Posterior vena cava (tissue), 2 donors: ENCODE measurements around the gene ZBTB16. TPM values are rescaled to one million over a fixed set of nuclear protein-coding genes. Genes with fewer than 3 reads are reported as not detected.

ENCODE experiments used
- DNase-seq: peaks from one replicate; pipeline ENCODE4 v3.0.0-alpha.2; 2020; ENCODE audit warnings: low spot score
- intact Hi-C, 2 donors: fragments of 100-400 bp; cut with DNase I; formaldehyde crosslinking; loops; one replicate each; pipeline versions ENCODE4 v1.14.1 to v1.14.2; 2022 to 2023
- total RNA-seq, 2 donors: library from RNA; stranded (reverse); fragmentation: NEBNext Ultra II Directional; extraction: Animal tissue kit (Norgen Biotek cat#: 25700); gene quantifications; one replicate each; pipeline ENCODE4 v1.2.1, GENCODE V29; 2021
- donor health status: DM: yes; HTN: yes; CAD: no.
- donor health status: DM: yes; HTN: yes; CAD: no.

ZBTB16 gene
- total RNA-seq, 2 donors from 2014 or later: 188 to 208 TPM

DNA sequence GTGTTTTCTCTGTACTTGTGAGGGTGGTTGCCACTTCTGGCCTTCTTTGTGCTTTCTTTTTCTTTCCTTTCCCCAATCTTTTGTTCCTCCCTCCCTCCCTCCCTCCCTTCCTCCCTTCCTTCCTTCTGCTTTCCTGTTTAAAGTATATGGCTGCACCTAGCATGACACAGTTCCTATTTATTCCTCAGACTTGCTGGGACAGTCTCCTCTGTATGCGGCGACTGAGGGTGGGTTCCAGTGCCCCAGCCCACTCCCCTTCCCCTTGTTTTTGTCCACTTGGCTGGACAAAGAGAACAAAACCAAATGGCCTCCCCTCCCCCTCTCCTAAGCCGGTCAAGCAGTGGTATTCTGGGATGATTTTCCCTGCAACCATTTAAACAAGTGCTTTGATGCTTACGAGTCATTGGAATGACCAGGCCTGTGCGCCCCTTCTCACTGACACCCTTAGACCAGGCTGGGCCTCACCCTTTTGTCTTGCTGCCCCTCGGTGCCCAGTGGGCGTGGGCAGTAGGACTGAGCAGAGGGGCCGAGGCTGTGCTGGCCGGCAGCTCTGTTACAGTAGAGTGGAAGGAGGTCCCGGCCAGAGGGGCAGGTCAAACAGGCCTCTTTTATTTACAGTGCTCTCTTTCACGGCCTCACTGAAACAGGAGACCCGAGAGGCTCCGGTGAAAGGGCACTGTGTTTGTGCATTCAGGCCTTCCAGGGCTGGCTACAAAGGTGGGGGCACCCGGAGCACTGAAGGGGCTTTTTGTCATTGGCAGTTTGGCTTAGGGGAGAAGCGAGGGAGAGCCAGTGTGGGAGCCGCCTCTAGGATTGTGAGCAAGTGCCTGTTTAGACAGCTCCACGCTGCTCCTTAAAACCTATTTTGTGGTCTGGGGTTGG lies 32.2 kb downstream of the ZBTB16 start:
- intact Hi-C loops: no loop called here
- DNase-seq: no peak

DNA sequence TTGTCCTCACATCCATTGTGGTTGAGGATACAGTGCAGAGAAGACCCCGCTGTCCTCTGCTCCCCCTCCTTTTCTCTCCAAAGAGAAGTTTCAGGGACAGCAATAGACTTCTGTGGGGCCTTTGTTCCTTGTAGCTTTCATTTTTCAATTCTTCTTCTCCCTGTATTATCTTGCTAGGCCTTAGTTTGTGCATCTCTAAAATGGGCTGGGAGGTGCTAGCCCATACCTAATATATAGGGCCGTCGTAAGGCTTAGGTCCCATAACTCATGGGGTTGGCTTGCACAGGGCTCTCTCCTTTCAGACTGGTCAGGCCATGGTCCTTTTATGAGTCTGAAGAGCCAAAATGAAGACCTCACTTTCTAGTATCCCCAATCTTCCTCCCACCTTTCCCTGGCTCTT lies 33.0 kb downstream of the ZBTB16 start:
- intact Hi-C loops: no loop called here
- no peak for DNase-seq

DNA sequence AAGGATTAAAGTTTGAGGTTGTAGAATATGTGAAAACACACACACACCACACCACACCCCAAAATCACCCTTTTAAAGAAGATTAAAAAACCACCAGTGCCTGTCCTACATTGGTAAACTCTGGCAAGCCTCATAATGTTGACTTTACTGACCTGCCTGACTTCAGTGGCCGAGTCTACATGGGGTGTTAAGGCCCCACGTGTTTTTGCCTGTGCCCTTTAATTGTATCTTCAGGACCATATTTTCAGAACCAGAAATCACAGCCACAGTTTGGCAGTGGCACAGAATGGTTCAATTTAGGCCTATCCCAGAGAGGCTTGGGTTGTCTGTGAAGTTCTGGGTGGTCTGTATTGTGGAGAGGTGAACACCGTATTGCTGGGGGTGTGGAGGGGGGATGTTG lies 33.4 kb downstream of the ZBTB16 start:
- DNase-seq: no peak
- intact Hi-C loops: no loop called here

DNA sequence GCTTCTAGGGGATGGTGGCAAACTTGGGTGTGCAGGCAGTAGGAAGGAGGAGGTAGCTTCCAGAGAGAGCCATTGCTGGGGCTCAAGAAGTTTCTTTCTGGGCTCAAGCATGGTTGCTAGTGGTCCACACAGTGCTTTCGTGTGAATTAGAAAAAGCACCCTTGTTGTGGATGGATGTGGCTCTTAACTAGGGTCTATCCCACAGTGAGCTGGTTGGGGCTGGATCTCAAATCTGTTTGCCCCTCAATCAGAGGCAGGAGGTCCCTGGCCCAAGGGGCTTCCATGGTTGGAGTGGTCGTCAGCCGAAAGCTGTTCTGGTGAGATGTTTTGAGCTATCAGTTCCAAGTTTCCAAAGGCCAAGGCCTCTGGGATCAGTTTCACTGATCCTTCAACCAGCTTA lies 35.0 kb downstream of the ZBTB16 start:
- intact Hi-C loops: no loop called here

DNA sequence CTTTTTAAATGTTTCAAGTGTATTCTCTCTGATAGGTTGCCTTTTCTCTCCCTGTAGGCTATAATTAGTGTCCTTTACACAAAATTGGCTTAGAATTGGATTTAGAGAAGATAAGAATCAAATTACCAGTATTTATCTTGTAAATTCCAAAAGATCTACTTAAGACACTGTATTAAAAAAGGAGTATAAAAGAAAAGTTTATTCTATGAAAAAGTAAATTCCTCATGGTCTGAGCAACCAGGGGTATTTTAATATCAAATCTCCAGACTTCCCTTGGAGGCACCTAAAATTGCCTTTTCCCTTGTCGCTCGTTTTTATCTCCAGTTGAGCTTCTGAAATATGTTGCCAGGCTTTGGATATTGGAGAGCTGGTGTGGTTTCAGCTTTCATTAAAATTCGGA lies 36.4 kb downstream of the ZBTB16 start:
- intact Hi-C loops: no loop called here
- DNase-seq: no peak

More for the DNA sequence above, 35.0 kb downstream of the ZBTB16 start:
- DNase-seq: no peak

DNA sequence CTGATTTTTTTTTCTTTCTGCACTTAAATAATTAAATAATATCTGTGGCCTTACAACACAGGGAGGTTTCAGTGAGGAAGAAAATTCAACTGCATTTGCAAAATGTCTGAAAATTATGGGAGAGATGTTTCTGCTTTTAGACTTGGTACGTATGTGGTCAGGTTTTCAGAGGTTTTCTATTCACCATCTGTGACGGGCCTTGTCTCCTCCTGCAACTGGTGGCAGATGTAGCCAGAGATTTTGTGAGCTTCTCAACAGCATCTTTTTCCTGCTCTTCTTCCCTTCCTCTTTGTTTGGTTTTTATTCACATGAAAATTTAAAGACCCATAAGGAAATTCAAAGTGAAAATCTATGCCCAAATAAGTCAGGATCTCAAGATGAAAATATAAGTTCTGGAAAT lies 38.3 kb downstream of the ZBTB16 start:
- intact Hi-C loops: no loop called here
- no peak for DNase-seq

DNA sequence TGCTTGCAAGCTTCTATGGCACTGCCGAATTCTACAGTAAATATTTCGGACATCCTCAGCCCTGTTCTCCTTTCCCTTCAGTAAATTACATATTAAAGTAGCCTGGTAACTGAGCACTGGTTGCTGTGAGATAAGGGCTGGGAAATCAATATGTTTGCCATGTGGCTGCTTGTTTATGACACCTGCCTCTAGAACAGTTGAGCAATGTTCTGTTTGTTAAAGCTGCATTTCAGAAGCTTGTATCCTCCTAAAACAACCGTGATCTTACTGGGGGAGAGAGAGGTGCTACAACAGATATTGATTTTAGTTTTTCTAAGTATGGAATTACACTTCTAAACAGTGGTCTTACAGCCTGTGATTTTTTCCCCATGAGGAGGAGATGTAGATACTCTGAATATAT lies 39.4 kb downstream of the ZBTB16 start:
- no peak for DNase-seq
- intact Hi-C loops: no loop called here

DNA sequence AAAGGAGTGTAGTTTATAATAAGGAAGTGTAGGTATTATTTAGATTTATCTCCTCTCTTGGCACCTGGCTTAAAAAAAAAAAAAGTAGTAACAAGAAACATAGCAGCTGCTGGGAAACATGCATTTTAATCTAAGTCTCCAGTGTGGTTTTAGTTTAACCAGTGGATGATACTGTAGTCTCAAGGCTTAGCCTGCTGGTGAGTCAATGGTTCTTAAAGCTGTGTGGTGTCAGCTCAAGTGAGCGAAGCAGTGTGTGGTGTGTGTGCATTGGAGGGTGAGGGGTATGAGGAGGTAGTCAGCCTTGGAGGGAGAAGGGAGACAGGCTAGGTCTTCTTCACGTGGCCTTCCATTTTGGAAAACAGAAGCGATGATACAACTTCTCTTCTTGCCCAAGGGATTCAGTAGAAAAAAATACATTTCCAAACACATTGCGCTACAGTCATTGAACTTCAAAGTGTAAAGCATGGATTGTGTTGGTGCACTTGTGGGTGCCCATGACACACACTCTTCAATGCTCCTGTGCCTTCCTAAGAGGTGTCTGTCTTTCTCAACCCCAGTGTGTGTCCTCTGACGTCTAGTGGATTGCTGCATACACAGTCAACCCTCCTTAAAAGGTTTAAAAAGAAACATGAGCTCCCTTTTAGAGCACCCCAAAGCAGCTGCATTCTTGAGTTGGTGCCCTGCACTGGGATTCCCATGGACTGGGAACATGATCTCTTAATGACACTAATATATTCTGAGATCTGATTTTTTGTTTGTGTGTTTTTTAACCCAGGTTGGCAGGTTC lies 40.1 kb downstream of the ZBTB16 start:
- DNase-seq: no peak
- intact Hi-C loops: no loop called here

DNA sequence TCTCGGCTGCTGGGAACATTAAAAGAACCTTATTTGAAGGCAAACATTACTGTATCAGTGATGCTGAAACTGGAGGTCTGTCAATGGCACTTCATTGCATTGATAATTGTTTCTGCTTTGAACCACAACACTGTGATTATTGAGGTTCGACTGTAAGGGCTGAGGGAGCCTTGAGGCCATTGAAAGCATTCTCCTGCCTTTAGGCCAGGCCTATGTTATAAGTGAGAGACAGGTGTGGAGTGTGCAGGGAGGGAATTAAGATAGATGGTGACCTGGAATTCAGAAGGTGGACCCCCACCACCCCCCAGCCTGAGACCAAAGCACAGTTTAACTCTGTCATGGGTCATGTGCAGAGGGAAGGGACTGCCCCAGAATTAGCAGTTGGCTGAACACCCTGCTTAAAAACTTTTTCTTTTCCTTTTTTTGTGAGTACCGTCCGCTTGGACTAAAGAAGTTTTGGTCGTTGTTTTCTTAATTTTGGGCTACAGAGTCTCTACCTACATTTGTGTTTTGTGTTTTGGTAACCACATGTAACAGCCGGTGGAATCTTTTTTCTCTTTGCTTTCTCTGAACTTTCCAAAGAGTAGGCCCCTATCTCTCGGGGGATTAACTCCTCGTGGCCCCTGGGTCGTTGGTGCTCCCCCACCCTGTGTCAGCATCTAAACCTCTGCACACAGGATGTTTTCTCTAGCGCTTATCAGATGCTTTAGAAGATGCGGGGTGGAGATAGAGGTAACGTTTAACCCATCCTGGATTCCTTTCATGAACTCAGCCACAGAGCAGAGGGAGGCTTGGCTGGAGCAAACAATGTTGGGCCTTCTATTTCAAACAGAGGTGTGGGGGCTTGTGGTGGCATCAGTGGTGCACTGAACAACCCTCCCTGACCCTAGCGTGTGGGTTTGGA lies 43.7 kb downstream of the ZBTB16 start:
- DNase-seq: no peak
- intact Hi-C loops: no loop called here

DNA sequence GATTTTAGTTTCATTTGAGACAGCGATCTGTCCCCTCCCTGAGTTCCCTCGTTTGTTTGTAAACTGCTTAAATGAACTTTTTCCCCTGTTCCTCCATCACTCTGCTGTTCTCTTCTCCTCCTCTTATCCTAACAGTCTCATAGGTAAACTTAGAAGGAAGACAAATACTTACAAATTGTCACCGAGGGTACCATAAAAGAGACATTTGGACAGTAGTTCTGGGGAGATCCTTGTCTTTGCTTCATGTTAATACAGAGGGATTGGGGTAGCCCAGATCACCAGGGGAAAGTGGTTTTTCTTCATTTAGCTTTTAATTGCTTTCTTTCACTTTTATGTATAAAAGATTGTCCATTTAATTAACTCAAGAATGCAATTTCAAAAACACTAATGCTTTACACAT lies 46.1 kb downstream of the ZBTB16 start:
- intact Hi-C loops: no loop called here

DNA sequence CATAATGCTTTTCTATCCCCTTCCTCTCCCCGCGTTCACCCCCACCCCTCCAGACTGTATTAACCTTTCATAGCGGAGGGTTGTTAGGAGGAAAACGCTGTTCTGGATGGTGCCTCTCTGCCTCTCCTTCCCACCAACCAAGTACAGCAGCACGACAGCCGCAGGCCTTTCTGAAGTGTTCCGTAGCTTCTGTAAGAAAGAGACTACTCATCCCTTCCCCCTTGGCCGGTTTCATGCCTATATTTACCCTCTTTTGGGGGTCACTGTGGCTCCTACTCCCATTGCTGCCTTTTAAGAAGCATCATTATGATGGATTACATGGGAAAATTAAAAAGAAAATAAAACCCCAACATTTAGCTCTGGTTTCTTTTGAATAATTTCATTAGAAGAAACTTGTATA lies 46.5 kb downstream of the ZBTB16 start:
- intact Hi-C loops: no loop called here
- DNase-seq: no peak

More for the DNA sequence above, 46.1 kb downstream of the ZBTB16 start:
- no peak for DNase-seq

DNA sequence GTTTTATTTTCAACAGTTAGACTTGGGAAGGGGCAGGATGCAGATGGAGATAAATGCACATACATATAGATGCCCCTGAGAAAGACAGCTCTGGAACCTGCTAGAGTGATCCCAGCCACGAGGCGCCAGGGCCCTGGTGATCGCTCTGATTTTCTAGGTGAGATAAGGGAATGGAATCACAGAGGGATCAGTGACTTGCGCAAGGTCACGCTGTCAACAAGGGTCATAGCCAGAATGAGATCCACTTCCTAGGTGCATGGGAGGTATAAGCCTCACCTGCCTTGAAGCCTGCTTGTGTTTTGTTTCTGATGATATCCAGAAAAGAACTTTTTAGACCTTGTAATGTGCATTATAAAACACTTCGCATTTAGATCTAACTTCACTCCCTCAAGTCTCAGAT lies 47.5 kb downstream of the ZBTB16 start:
- no peak for DNase-seq
- intact Hi-C loops: no loop called here

DNA sequence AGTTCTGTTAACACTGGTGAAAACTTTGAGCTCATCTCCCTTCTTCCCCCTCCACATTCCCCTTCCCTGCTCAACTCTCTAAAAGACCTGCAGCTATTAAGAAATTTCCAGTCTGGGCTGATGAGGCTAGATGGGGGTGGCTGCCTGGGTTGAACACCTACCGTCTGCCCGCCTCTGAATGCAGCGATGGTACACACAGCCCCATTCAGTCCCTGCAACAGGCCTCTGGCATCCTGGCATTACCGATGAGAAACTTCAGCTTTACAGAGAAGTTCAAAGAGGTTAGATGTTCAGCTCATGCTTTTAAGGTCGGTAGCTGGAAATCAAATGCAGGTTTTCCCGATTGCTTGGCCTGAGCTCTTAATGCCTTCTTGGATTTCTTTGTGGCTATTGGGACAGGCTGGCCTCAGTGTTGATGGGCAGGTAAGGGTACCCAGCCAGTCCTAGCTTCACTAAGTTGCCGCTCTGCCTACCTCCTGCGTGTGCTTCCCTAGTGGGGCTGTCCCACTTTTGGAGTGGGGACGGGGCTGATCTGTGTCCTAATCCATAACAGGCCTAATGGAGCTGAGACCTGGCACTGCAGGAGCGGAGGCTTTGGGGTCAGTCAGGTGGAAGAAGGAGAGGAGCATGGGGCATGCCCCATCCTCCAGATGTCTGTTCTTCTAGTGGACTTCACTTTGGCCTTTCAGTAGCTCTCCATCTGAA lies 49.1 kb downstream of the ZBTB16 start:
- DNase-seq: no peak
- intact Hi-C loops: no loop called here

DNA sequence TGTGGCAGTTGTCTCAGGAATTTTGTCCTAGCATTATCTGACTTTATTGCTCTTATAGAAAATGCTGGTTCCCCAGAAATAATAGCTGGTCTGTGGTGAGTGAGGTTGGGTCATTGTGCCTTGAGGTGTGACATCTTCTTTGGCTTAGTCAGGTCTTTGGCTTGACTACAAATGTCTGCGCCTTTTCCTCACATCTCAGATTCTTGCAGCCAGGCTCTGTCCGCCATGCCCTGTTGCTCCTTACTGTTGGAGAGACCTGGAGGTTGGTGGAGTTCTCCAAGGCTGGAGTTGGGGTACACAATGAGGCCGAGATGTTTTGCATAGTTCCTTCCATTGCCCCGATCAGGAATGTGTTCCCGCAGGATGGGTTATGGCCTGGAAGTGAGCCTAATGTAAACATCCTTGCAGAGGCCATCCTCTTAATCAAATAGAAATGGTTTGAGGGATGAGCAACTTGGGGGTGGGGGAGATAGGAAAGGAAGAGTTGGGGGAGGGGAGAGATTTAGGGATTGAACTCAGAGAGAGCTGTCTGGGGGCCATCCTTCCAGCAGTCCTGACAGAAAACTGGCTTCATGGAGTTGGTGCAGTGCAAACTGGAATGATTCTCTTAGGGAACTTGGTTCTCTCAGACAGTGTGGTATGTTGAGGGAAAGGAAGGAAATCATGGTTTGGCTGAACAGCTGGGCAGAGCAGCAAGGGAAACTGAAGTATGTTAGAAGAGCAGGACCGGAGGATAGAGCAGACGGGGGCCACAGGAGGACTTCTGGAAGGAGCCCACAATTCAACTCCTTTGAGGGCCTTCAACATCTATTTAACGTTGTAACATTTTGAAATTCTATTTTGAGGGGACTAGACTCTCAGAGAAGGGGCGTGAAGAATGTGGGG lies 49.9 kb downstream of the ZBTB16 start:
- no peak for DNase-seq
- intact Hi-C loops: no loop called here

DNA sequence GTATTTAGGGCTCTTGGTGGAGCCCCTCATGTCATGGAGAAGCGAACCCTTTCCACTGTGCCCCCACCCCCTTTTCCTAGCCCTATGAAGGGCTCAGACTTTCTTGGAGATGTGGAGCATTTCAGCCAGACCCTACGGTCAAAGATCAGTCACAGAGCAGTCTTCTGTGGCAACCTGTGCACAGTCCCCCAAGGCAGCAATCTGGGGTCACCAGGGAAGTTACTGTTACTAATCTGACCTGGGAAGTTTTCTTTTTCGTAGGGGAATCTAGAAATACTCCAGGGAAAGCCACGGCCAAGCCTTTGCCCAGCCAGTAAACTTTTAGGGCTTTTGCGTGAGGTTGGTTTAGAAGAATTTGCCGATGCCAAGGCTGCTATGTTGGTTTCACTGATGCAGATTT lies 50.6 kb downstream of the ZBTB16 start:
- intact Hi-C loops: no loop called here
- no peak for DNase-seq

DNA sequence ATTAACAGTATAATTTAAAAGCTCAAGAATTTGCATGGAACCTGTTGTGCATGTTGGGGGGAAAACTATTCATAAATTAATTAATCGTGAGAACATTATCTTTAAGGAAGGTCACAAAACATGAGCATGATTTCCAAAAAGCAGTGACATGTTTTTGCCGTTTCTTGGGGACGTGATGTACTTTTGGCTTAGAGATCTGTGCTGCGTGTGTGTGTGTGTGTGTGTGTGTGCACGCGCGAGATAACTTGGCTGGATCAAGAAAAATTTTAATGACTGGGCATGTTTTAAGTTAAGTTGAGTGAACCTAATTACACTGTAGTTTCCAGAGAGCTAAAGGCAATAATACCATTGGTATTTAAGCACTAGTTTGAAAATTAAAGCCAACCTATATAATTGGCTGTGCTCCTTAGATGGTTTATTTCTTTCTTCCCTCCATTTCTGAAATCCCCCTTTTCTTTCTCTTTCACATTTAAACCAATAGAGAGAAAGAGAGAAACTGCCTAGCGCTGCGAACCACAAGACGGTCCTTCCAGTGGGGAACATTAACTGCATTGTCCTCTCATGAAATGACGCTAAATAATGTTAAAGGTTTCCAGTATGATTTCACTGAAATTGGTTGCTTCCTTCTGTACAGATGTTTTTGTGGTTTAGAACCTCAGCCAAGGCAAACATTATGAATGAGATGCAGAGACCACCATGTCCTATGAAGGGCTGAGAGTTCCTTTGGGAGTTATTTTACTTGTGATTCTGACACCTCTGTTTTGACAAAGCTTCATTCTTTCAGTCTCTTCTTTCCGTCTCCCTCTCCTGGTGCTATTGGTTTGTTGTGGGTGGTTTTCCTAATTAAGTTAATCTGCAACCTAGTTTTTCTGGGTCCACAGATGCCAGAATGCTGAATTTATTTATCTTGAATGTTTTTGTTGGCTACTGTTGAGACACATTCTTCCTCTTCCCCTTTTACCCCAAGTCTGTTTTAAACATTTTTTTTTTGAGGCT lies 51.7 kb downstream of the ZBTB16 start:
- intact Hi-C loops: no loop called here

DNA sequence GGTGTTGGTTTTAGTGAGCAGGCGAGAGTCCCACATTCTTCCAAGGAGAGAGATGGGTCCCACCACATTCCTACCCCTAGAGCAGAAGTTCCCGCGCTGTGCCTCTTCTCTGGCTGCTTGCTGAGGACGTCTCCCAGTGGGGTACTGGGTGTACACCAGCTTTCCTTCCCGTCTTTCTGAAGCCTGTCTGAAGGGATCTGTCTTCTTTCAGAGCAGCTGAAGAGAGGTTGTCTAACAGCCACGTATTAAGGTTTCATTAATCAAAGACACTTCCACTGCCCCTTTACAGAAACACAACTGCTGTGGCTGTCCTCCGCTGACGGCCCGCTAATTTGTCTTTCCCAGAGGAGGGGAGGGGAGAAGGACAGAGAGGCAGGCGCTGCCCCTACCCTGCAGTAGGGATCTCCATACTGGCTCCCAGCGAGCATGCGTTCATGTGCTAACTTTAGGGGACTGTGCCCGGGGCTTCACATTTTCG lies 56.0 kb downstream of the ZBTB16 start:
- DNase-seq: no peak
- intact Hi-C loops: no loop called here

More for the DNA sequence above, 51.7 kb downstream of the ZBTB16 start:
- DNase-seq: no peak
